Measurements from ENCODE around the gene APMAP.

Gene APMAP

DNA sequence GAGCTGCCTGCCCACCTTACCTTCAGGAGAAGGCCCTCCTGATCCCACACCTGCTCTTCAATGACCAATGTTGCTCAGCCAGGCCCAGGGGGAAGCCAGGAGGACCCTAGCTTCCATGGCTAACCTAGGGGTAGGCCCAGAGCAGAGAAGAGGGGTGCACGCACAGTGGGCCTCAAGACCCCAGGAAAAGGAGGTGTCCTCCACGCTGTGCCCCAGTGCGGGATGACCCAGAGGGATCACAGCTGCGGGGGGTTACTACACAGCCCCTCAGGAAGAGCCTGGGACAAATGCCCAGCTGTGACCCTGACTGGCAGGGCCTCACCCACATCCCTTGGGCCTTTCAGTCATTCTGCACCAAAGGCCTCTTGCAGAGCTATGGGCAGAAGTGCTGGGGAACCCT is 31.6 kb upstream of the APMAP start:
- DNase-seq, result no peak

DNA sequence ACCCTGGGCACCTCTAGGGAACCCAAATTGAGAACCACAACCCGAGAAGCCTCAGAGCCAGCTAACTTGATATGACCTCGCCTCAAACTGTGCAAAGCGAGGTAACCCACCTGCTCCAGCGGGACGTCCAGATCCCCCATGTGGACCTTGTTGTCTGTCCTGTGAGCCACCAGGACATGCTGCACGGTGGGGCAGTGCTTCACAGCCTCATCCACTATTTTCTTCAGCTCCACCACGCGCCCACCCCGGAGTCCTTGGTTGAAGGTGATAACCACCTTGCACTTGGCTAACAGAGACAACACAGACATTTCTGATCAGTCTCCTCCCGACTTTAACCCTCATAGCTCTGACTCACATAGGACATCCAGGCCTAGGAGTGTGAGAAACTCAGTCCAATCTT is 30.8 kb upstream of the APMAP start:
- DNase-seq, result no peak

DNA sequence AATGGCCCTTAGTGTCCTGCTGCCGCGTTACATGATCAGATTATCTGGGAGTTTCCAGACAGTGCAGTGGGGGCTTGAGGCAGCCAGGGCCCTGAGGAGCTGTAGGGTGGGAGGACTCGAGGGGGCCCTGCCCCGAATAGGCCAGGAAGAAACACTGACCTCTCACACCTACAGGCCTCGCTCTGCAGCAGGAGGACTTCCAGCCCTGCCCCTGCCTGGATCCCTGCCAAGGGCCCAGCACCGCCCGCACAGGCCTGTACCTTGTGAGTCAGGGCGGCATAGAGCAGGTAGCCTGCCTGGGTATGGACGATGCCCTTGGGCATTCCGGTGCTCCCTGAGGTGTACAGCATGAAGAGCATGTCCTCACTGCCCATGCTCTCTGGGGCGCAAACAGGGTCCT is 30.1 kb upstream of the APMAP start:
- DNase-seq, result no peak

DNA sequence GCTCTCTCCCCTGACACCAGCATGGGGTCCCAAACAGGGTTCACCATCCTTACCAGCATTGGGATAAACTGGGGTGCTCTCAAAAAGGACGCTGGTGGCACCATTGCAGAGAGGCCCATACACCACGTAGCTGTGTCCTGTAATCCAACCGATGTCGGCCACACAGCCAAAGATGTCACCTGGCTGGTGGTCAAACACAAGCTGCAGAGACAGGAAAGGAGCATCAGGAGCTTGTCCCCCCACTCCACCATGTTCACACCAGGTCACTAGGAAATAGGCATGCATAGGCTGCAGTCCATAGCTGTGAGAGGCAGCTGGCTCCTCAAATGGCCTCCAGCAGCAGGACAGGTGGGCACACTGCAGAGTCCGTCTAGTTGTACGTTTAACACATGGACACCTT is 28.8 kb upstream of the APMAP start:
- no peak for DNase-seq

DNA sequence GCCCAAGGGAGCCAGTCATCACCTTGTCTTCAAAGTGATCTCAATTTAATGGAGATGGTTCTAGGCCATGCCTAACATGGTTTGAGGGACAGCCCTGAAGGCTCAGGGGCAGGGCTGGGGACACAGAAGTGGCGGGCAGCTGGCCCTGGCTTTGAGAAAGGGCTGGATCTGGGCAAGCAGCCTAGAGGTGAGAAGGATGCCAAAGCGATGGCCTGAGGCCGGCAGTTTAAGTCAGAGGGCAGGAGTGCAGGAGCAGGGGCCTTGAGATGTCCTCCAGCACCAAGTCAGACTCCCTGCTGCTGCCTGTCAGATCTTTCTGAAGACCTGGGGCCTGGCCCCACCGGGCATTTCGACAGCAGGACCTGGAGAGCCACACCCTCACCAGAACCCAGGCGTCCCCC is 28.4 kb upstream of the APMAP start:
- DNase-seq, result no peak

DNA sequence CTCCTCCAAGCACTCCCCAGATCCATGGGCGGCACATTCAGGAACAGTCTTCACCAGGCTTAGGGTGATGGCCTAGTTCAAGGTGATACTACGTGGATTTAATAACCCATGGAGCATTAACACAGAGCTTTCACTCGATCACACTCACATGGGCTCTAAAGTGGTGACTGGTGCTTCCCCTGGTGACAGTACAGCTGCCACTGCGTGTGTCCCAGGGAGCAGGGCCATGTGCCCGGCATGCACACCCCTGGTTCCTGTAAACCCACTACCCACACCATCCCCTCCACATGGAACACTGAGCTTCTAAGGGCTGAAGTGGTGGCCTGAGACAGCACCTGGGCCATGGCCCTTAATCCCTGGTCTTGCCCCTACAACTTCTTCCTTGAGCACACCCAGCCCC is 27.8 kb upstream of the APMAP start:
- DNase-seq, result no peak

DNA sequence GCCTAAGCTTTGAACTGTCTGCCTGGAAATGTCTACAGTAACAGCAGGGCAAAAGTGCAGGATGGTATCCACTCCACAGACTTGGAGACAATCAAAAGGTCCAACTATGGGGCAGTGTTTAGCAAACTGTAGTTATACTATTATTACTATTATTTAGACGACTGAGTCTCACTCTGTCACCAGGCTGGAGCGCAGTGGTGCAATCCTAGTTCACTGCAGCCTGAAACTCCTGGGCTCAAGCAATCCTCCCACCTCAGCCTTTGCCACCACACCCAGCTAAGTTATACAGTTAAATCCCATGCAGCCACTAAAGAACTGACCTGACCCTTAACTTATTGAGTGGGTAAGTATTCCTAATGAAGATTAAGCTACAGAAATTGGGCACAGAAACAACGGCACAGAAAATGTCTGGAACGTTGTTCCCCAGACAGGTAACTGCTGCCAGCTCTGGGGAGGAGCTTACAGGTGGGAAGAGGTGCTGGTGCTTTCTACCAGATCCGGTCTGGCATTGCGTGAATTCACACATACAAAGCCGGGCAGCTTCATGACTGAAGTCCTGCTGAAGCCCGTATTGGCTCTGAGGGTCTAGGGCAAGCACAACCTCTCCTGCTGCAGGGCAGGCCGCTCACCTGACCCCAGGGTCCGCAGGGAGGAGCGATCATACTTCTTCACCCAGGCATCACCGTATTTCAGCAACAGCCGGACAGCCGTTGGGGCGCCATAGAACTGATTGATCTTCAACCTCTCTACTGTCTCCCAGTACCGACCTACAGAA is 27.0 kb upstream of the APMAP start:
- no peak for DNase-seq

DNA sequence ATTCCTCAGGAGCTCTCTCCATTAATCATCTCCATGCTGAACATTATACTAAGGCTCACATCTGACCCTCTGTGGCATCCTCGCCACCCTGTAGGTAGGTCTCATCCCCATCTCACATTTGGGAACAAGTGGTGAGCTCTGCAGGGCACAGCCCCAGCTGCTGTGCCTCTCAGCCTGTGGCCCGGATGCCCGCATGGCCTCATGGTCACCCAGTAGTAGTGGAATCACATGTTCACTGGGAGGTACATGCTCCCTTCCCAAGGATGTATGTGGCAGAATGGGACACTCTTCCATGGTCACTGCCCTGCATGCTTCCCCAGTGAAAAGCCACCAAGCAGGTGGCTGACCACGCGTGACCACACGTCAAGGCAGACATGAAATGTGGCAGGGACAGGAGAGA is 26.3 kb upstream of the APMAP start:
- DNase-seq, result no peak

DNA sequence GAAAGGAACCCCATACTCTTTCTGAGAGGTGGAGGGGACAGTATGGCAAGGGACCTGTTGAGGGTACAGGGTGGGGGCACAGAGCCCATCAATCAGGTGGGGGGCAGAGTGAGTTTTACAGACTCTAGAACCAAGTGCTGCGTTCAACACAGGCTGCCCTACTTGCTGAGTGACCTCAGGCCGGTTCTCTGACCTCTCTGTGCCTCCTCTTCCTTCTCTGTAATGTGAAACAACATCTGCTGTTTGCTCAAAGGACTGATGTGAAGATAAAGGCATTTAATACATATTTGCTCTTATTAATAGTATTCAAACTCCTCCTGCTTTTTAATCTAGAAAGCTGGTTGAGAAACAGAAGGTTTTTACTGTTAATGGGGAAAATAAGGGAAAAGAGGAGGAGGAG is 25.9 kb upstream of the APMAP start:
- DNase-seq, result no peak

DNA sequence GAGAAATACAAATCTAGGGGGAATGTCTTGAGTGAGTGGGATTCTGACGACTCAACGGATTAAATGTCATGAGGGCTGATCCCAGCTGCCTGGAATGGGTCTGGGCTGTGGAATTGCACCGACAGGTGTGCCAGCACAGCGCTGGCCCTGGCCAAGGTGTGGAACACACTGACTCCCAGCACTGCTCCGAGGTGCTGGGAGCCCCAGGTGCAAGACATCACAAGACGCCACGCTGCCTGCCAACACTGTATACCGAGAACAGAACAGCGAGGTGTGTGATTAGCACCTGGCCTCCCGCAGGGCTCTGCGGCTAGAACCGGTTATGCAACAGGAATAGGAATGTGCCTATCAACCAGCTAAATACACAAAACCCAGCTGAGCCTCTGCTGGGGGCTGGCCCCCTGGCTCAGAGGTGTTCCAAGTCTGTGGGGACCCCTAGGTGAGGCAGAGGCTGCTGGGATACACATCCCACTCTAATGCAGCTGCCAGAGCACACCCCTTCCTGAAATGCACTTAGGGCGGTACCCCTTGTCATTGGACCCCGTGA is 24.8 kb upstream of the APMAP start:
- no peak for DNase-seq

DNA sequence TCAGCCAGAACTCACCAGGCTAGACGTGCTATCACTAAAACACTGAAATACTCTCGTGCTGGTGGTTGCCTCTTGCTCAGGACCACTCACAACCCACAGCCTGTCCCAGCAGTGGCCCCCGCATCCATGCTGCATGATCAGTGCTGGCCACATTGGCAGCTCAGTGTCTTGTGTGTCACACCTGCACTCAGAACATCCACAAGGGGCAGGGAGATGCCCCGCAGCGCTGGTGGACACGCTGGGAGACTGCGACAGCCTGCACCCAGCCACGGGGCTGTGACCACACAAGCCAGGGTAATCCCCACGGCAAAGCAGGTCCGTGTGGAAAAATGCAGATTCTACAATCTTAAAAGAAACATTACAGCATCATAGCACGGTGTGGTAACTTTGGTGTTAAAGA is 23.9 kb upstream of the APMAP start:
- no peak for DNase-seq

DNA sequence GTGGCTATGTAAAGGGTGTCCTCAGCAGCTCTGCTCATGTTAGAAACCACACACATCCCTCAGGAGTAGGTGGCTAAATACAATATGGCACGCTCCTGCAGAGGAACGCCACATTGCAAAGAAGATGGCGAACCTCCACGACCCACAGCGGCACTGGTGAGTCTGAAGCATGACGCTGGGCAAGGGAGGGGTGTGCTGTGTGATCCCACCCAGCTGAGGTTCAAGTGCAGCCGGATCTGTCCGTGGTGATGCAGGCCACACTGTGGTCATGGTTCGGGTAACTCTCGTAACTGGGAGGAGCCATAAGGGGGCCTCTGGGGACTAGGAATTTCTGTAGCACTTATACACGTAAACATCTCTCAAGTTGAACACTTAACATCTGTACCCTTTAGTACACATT is 23.4 kb upstream of the APMAP start:
- DNase-seq, result no peak

DNA sequence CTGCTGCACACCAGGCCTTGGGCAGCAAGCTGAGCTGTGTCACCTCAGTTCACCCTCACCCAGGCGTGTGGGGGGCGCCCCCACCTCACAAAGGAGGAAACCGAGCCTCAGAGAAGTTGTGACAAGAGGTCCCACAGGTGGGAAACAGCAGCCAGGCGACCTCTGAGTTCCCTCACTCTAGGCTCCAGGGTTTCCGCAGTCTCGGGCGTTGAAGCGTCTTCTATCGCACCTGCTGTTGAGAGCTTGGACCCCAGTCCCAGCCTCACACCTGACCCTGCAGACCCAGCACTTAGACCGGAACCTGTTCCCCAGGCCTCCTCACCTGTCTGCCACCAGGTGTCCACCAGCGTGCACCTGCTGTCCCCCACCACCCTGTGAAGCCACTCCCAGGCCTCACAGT is 22.3 kb upstream of the APMAP start:
- no peak for DNase-seq

DNA sequence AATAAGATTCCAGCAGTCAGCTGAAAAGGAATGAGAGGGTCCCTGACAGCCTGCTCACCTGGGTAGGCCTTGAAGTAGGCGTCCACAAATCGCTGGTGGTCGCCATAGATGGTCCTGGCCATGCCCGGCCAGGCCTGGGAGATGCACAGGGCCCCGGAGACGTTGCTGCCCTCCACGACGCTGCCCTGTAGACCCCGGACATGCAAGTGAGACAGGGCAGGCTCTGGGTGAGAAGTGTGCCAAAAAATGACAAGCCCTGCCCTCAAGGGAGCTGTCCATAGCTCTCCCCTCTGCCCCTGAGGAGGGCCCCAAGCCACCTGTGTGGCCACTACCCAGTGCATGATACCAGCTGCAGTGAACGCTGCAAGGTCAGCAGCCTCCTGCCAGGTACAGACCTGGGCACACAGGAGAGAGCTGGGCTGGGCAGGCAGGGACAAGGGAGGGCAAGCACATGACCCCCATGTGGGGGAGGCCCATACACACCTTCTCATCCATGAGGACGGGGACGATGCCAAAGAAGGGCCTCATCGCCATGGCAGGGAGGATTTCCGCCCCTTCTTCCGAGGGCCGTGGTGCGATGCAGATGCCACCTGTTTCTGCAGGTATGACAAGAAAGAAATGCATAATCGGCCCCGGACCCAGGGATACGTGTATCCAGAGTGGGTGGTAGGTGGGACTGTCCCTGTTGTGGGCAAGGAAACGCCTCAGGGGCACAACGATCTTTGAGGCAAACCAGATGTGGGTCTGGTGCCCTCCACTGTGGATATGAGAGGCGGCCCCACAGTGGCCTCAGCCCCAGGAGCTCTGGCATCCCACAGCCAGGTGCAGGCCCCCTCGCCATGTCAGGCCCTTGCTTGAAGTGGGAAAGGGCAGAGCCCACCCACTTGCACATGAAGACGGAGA is 21.2 kb upstream of the APMAP start:
- DNase-seq, result no peak

DNA sequence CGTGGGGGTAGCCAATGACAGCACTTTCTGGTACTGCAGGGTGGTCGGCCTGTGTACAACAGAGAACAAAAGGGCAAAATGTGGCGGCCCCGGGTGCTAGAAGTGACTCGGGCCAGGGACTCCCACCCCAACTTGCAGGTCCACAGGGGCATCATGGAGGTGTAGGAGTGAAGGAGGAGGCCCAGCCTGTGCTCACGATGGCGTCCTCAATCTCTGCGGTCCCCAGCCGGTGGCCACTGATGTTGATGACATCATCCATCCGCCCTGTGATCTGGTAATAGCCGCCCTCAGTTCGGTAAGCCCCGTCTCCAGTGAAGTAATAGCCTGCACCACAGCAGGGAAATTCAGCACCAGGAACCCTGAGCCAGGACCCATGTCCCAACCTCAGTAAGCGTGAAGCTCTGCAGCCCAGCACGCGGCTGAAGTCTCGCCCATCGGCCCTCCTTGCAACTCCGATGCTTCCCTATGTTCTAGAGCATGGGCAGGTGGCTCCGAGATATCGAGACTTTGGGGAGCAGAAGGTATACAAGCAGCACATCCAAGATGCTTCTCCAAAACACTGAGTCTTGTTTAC is 20.2 kb upstream of the APMAP start:
- no peak for DNase-seq

DNA sequence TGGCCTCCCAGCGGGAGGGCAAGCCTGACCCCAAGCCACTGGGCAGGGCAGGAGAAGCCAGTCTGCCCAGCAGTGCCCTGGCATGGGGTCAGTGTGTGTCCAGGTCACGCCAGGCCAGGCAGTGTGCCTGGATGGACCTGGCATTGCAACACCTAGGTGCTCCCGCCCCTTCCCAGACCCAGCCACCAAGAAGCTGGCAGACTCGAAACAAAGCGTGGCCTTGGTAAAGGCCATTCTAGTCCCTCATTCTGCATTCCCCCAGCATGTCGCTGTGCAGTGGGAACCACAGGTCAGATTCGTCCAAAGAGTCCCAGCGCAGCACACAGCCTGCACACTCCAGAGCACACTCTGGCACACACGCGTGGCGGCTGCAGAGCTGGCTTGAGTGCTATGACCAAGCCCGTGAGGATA is 19.3 kb upstream of the APMAP start:
- no peak for DNase-seq

DNA sequence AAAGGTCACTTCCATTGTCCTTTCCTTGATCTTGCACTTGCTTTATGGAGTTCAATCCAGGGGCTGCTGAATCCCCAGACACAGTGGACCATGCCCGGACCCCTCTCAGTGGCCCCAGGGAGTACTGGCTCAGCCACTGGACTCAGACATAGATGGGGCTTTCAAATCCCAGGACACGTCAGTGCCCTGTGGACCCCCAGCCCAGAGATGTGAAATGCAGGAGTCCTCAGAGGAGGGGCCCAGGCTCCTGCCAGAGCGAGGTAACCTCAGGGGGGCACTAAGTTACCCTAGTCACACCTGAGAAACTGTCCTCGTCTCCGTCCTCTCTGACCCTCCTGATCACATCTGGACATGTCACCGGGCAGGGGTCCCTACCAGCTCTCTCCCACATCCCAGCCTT is 18.7 kb upstream of the APMAP start:
- DNase-seq, result no peak

DNA sequence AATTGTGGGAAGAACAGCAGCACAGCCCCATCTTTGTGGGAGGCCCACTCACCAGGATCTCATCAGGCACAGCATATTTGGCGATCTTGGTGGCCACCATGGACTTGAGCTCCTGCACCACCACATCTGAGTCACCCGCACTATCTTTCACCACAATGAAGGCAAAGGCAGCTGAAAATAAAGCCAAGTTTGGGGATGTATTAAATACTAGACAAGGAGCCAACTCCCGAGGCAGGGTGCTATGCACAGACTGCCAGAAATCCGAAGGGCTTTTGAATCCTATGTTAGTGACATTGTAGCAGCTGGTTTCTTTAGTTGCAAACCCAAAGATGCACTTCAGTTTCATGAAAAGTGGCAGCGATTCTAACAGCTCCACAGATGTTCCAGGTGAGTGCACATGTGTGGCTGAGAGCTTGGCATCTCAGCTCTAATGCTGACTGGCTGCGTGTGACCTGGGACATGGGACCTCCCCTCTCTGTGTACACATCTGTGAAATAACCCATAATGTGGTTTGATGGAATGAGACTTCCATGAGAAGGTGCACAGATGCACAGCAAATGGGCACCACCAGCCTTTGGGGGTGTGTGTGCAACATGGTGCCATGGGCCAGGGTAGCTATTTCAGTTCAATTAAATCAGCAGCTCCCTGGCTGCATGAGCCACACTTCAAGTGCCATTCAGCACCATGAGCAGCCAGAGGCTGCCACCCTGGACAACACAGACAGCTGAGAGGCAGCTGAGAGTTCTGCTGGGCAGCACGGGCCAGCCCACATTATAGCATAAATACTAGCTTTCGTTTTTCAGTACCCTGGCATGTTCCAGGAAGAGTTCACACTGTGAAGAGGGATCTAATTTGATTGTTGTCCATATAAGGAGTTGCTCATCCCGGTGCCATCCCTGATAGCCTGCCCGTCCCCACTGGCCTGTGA is 16.9 kb upstream of the APMAP start:
- peak; percentile 47 for DNase-seq

DNA sequence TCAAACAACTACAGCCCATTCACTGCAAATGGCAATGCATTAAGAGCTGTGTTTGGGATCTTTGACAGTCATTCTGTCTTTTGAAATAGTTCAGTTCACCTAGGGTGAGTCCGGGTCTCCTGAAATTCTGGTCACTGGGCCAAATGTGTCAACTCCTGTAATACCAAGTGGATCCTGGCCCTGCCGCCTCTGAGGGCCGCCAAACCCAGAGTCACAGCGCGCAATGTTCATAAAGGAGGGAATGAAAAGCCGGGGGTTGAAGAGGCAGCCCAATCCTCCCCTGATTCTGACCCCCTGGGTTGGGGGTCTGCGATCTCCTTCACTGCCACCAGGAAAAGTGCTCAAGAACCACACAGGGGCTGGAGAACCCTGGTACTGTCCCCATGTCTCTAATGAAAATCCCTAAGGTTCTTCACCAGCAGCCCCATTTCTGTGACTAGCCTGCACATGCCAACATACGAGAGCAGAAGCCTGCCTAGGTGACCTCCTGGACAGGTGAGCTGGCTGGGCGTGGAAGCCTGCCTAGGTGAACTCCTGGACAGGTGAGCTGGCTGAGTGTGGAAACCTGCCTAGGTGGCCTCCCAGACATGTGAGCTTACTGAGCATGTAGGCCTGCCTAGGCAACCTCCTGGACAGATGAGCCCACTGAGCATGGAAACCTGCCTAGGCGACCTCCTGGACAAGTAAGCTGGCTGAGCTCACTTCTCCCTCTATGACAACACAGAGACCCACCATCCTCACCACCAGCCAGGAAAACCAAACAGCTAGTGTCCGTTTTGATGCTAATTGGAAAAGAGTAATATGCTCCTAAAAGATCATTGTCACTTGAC is 16.1 kb upstream of the APMAP start:
- DNase-seq, result no peak

DNA sequence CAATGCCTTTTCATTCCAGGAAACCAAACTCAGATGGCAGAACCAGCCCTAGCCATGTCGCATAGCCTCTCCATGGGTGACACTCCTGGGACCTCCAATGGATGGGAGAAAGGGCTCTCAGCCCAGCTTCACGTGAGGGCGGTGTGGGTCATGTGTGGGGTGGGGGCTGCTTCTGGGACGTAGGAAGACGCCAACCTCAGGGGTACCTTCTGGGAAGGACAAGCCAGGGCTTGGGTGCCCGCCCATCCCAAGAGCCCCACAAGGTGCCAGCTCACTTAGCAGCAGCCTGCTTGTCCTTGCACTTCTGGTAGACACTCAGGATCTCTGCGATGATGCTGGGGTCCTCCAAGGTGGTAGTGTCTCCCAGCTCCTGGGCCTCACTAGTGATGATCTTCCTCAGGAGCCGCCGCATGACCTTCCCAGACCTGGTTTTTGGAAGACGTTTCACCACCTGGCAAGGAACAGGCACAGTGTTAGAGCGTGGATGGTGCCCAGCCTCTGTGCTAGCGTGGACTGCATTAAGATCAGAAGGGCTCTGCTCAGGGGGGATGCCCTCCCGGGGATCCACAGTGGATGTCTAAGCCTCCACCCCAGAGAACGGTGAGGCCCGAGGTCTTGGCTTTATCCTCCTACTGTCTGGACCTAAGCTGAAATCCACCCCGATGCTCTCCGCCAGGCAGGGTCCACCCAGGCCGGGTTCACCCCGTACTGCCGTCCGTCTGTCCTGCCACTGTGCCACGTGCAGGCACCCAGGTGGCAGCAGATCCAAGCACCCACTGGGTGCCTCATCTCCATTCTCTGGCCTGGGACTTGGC is 15.1 kb upstream of the APMAP start:
- no peak for DNase-seq

Measured in fibroblast of skin of right biceps (primary cell).